NCI-H1417 (cell line): ENCODE data around the gene ISLR2.

Experiments used
- DNase-seq, 3 experiments: peaks; one replicate each; lab custom pipeline; 2025; lab: John Stamatoyannopoulos, UW

Gene ISLR2

GRCh38 chr15:74176262-74177214, 46.2 kb downstream of the ISLR2 start:
- DNase-seq = no peak

GRCh38 chr15:74178326-74179100, 48.1 kb downstream of the ISLR2 start:
- no peak for DNase-seq

- no peak for DNase-seq
These were observed 48.9 kb downstream of the ISLR2 start for GRCh38 chr15:74179101-74179841.

GRCh38 chr15:74179983-74180880, 49.8 kb downstream of the ISLR2 start:
- no peak for DNase-seq

GRCh38 chr15:74180881-74181602, 50.7 kb downstream of the ISLR2 start:
- no peak for DNase-seq

- DNase-seq = no peak
These were observed 51.7 kb downstream of the ISLR2 start for GRCh38 chr15:74182131-74182530.

- no peak for DNase-seq
These were observed 54.3 kb downstream of the ISLR2 start for GRCh38 chr15:74184582-74185091.

- DNase-seq = no peak
These were observed 55.4 kb downstream of the ISLR2 start for GRCh38 chr15:74185710-74186348.
